HUES48 (cell line): ENCODE data around the gene ANK3.
"Not testable (repeated sequence)": the region's sequence is repeated elsewhere in the genome, so short reads cannot be mapped to it uniquely, and the experiment has no call there.

Experiments used
- H3K27ac ChIP-seq: one replicate; pipeline ENCODE4 v1.7.0; 2013; ENCODE audit warnings: low read depth, low read length, inconsistent platforms
- H3K27me3 ChIP-seq: 2 replicates; pipeline ENCODE4 v1.6.1; 2013; ENCODE audit warnings: mild to moderate bottlenecking, low read length; ENCODE audit not compliant: control insufficient read depth, insufficient read depth
- H3K36me3 ChIP-seq: 2 replicates; pipeline ENCODE4 v1.6.1; 2013; ENCODE audit warnings: low read length; ENCODE audit not compliant: control insufficient read depth, insufficient read depth
- H3K4me1 ChIP-seq: 2 replicates; pipeline ENCODE4 v1.6.1; 2013; ENCODE audit warnings: mild to moderate bottlenecking, low read length; ENCODE audit not compliant: control insufficient read depth, insufficient read depth
- H3K4me3 ChIP-seq: 2 replicates; pipeline ENCODE4 v1.5.1; 2013; ENCODE audit warnings: mild to moderate bottlenecking, low read depth, low read length
- H3K9ac ChIP-seq: 2 replicates; pipeline ENCODE4 v1.6.1; 2013; ENCODE audit warnings: mild to moderate bottlenecking, low read depth, low read length, moderate library complexity
- H3K9me3 ChIP-seq: 2 replicates; pipeline ENCODE4 v1.6.1; 2013; ENCODE audit warnings: low read length; ENCODE audit not compliant: control insufficient read depth, insufficient read depth

Gene ANK3

GRCh38 chr10:60043561-60044241, 346.0 kb downstream of the ANK3 start:
- H3K4me3 ChIP-seq: no peak overlapping the region
- H3K36me3 ChIP-seq: no peaks in the 10 kb centered on the region
- H3K9me3 ChIP-seq: no peaks in the 10 kb centered on the region
- no peaks in the 10 kb centered on the region for H3K27me3 ChIP-seq
- no peak overlapping the region for H3K9ac ChIP-seq
- H3K4me1 ChIP-seq: peaks cover 19% of the 10 kb centered on the region
- H3K27ac ChIP-seq: no peak overlapping the region

- H3K4me3 ChIP-seq: no peak overlapping the region
- no peaks in the 10 kb centered on the region for H3K27me3 ChIP-seq
- H3K9me3 ChIP-seq: no peaks in the 10 kb centered on the region
- H3K36me3 ChIP-seq: no peaks in the 10 kb centered on the region
- no peak overlapping the region for H3K9ac ChIP-seq
- peaks cover 18% of the 10 kb centered on the region for H3K4me1 ChIP-seq
- no peak overlapping the region for H3K27ac ChIP-seq
Measured at GRCh38 chr10:60042914-60043313, 346.8 kb downstream of the ANK3 start.

- Histone ChIP-seq H3K27me3 (no peaks in the 10 kb centered on the region), H3K4me3 (no peak overlapping the region), H3K36me3 (no peaks in the 10 kb centered on the region), H3K9me3 (no peaks in the 10 kb centered on the region), H3K4me1 (peaks cover 17% of the 10 kb centered on the region), H3K27ac (no peak overlapping the region), H3K9ac (no peak overlapping the region)
Measured at GRCh38 chr10:60042262-60042661, 347.4 kb downstream of the ANK3 start.

- Histone ChIP-seq H3K27ac (no peak overlapping the region), H3K27me3 (no peaks in the 10 kb centered on the region), H3K4me1 (peaks cover 17% of the 10 kb centered on the region), H3K9ac (no peak overlapping the region), H3K36me3 (no peaks in the 10 kb centered on the region), H3K4me3 (no peak overlapping the region), H3K9me3 (no peaks in the 10 kb centered on the region)
Measured at GRCh38 chr10:60041489-60042133, 348.1 kb downstream of the ANK3 start.

GRCh38 chr10:60040014-60040662, 349.5 kb downstream of the ANK3 start:
- Histone ChIP-seq H3K9me3 (no peaks in the 10 kb centered on the region), H3K27me3 (no peaks in the 10 kb centered on the region), H3K4me3 (no peak overlapping the region), H3K4me1 (peaks cover 17% of the 10 kb centered on the region), H3K9ac (no peak overlapping the region), H3K27ac (no peak overlapping the region), H3K36me3 (no peaks in the 10 kb centered on the region)

- H3K9me3 ChIP-seq: no peaks in the 10 kb centered on the region
- no peak overlapping the region for H3K9ac ChIP-seq
- no peaks in the 10 kb centered on the region for H3K4me1 ChIP-seq
- no peaks in the 10 kb centered on the region for H3K36me3 ChIP-seq
- no peak overlapping the region for H3K4me3 ChIP-seq
- no peaks in the 10 kb centered on the region for H3K27me3 ChIP-seq
- H3K27ac ChIP-seq: no peak overlapping the region
Measured at GRCh38 chr10:60035984-60036383, 353.7 kb downstream of the ANK3 start.

GRCh38 chr10:60035375-60035774, 354.3 kb downstream of the ANK3 start:
- H3K4me1 ChIP-seq, H3K27me3 ChIP-seq, H3K9ac ChIP-seq, H3K4me3 ChIP-seq, H3K9me3 ChIP-seq, H3K36me3 ChIP-seq, H3K27ac ChIP-seq: not testable (repeated sequence)

GRCh38 chr10:60032723-60033122, 357.0 kb downstream of the ANK3 start:
- no peak overlapping the region for H3K9ac ChIP-seq
- H3K36me3 ChIP-seq: no peaks in the 10 kb centered on the region
- no peaks in the 10 kb centered on the region for H3K27me3 ChIP-seq
- peaks cover 11% of the 10 kb centered on the region; the same call in 1 of the 2 replicates for H3K4me1 ChIP-seq
- no peak overlapping the region for H3K4me3 ChIP-seq
- H3K27ac ChIP-seq: no peak overlapping the region
- no peaks in the 10 kb centered on the region for H3K9me3 ChIP-seq

GRCh38 chr10:60031664-60032063, 358.0 kb downstream of the ANK3 start:
- Histone ChIP-seq H3K36me3 (no peaks in the 10 kb centered on the region), H3K9me3 (no peaks in the 10 kb centered on the region), H3K27me3 (no peaks in the 10 kb centered on the region), H3K4me1 (peaks cover 11% of the 10 kb centered on the region; the same call in 1 of the 2 replicates), H3K4me3 (no peak overlapping the region), H3K27ac (no peak overlapping the region), H3K9ac (no peak overlapping the region)

- Histone ChIP-seq H3K27ac (no peak overlapping the region), H3K4me3 (no peak overlapping the region), H3K9ac (no peak overlapping the region)
Measured at GRCh38 chr10:60031183-60031582, 358.5 kb downstream of the ANK3 start.

GRCh38 chr10:60029475-60029874, 360.2 kb downstream of the ANK3 start:
- Histone ChIP-seq H3K4me3 (no peak overlapping the region), H3K27me3 (no peaks in the 10 kb centered on the region), H3K36me3 (no peaks in the 10 kb centered on the region), H3K9ac (no peak overlapping the region), H3K4me1 (peaks cover 11% of the 10 kb centered on the region; the same call in 1 of the 2 replicates), H3K9me3 (no peaks in the 10 kb centered on the region), H3K27ac (no peak overlapping the region)

More at GRCh38 chr10:60031183-60031582, 358.5 kb downstream of the ANK3 start:
- Histone ChIP-seq H3K4me1 (peaks cover 11% of the 10 kb centered on the region; the same call in 1 of the 2 replicates), H3K9me3 (no peaks in the 10 kb centered on the region), H3K27me3 (no peaks in the 10 kb centered on the region), H3K36me3 (no peaks in the 10 kb centered on the region)
